AG20443 (cell line): Measurements from ENCODE around the gene DUSP28.
"Not testable (repeated sequence)": the region's sequence is repeated elsewhere in the genome, so short reads cannot be mapped to it uniquely, and the experiment has no call there.

ENCODE experiments used
- DNase-seq: peaks from one replicate; pipeline ENCODE4 v3.0.0; 2012; ENCODE audit warnings: low spot score, mixed read lengths

The DUSP28 gene

GRCh38 chr2:240560084-240560479 lies at the start of gene DUSP28:
Gene DUSP28, plus strand, starts transcription at chr2:240560357. Its CDS starts 328 bp downstream, at chr2:240560685.
- peak; percentile 95 for DNase-seq

GRCh38 chr2:240510513-240511210 lies 49.5 kb upstream of the DUSP28 start:
- no peak for DNase-seq

- DNase-seq, result no peak
These were observed 48.6 kb upstream of the DUSP28 start for GRCh38 chr2:240511351-240512108.

GRCh38 chr2:240512109-240512485 lies 48.1 kb upstream of the DUSP28 start:
- no peak for DNase-seq

GRCh38 chr2:240512666-240513535 lies 47.3 kb upstream of the DUSP28 start:
- no peak for DNase-seq

GRCh38 chr2:240513549-240514287 lies 46.4 kb upstream of the DUSP28 start:
- peak; percentile 95 for DNase-seq

GRCh38 chr2:240514631-240515030 lies 45.5 kb upstream of the DUSP28 start:
- DNase-seq, result no peak

GRCh38 chr2:240517342-240517741 lies 42.8 kb upstream of the DUSP28 start:
- no peak for DNase-seq

- DNase-seq, result no peak
These were observed 41.2 kb upstream of the DUSP28 start for GRCh38 chr2:240518981-240519380.

- DNase-seq, result peak; percentile 77
These were observed 40.6 kb upstream of the DUSP28 start for GRCh38 chr2:240519396-240520129.

GRCh38 chr2:240520130-240520973 lies 39.8 kb upstream of the DUSP28 start:
- peak; percentile 33 for DNase-seq

- no peak for DNase-seq
These were observed 39.2 kb upstream of the DUSP28 start for GRCh38 chr2:240520974-240521350.

GRCh38 chr2:240521885-240522284 lies 38.3 kb upstream of the DUSP28 start:
- DNase-seq, result not testable (repeated sequence)

GRCh38 chr2:240522406-240522805 lies 37.8 kb upstream of the DUSP28 start:
- no peak for DNase-seq

- no peak for DNase-seq
These were observed 36.5 kb upstream of the DUSP28 start for GRCh38 chr2:240523451-240524281.

GRCh38 chr2:240524963-240525718 lies 35.0 kb upstream of the DUSP28 start:
- DNase-seq, result no peak

GRCh38 chr2:240525802-240526201 lies 34.4 kb upstream of the DUSP28 start:
- DNase-seq, result no peak

- no peak for DNase-seq
These were observed 33.6 kb upstream of the DUSP28 start for GRCh38 chr2:240526521-240526920.
